ENCODE measurements around the gene NCKAP5. TPM values are rescaled to one million over a fixed set of nuclear protein-coding genes. Genes with fewer than 3 reads are reported as not detected.

NCKAP5 gene
- total RNA-seq, 4 donors from 2014 or later: 0.55 to 6.6 (median 3.3) TPM; not detected in 1

DNA sequence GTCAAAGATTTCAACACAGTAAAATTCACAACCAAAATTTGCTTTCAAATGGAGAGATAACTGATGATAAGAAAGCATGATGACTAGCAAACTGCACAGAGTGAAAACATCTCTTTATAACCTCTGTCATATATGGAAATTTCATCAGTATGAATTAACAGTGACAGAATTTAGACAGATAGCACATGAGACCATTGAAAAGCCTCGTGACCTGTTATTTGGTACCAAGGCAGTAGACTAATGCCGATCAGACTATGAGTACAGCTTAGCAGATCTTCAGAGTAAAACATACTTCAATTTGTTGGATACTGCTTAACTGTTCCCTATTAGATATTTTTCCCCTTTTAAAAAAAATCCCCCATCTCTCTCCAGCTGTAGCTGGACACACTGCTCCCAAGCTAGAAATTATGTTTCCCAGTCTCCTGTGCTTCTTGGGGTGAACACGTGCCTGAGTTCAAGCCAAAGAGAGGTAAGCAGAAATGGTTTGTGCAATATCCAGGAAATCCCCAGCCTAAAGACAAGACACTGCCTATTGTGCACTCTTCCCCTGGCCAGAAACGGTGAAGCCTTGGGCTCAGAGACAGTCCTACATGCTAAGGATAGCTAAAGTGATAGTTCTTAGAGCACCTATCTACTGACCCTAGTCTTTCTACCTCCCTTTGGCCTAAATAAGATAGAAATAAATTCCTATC, 256.1 kb downstream of the NCKAP5 start:
- no peaks in the 10 kb centered on the region for H3K9me3 ChIP-seq
- H3K36me3 ChIP-seq: no peaks in the 10 kb centered on the region
- intact Hi-C loops (cut with DNase I; ENCODE audit: low total_unique reads): no loop called here
- no peak overlapping the region for H3K27ac ChIP-seq
- DNase-seq: no peak
- TF ChIP-seq, protein P1, sequence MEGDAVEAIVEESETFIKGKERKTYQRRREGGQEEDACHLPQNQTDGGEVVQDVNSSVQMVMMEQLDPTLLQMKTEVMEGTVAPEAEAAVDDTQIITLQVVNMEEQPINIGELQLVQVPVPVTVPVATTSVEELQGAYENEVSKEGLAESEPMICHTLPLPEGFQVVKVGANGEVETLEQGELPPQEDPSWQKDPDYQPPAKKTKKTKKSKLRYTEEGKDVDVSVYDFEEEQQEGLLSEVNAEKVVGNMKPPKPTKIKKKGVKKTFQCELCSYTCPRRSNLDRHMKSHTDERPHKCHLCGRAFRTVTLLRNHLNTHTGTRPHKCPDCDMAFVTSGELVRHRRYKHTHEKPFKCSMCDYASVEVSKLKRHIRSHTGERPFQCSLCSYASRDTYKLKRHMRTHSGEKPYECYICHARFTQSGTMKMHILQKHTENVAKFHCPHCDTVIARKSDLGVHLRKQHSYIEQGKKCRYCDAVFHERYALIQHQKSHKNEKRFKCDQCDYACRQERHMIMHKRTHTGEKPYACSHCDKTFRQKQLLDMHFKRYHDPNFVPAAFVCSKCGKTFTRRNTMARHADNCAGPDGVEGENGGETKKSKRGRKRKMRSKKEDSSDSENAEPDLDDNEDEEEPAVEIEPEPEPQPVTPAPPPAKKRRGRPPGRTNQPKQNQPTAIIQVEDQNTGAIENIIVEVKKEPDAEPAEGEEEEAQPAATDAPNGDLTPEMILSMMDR (IDR thresholded peaks at IDR 0.05): no peak
- TF ChIP-seq POLR2A (IDR thresholded peaks at IDR 0.05): no peak
- no peaks in the 10 kb centered on the region for H3K27me3 ChIP-seq
- H3K4me1 ChIP-seq: no peaks in the 10 kb centered on the region
- no peak overlapping the region for H3K4me3 ChIP-seq

DNA sequence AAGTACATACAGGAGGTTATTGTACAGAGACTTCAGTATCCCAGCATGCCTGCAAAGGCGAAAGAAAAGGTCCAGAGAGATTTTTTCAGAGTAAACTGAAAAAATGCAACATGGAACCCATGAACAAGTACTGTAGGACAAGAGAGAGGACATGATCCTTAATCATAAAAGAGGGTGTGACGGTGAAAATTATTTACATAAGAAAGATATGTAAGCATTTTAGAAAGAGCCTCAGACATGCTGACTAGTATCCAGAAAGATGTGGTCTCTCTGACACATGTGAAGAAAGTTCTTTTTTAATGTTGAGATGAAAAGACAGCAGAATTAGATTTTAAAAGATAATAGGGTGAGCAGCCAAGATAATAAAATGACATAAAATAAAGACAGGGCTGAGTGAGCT, 262.0 kb downstream of the NCKAP5 start:
- no peaks in the 10 kb centered on the region for H3K9me3 ChIP-seq
- no peak for DNase-seq
- H3K27me3 ChIP-seq: no peaks in the 10 kb centered on the region
- no peak overlapping the region for H3K4me3 ChIP-seq
- H3K27ac ChIP-seq: no peak overlapping the region
- no peak for TF ChIP-seq POLR2A (IDR thresholded peaks at IDR 0.05)
- TF ChIP-seq, protein P1 (IDR thresholded peaks at IDR 0.05): no peak
- H3K4me1 ChIP-seq: no peaks in the 10 kb centered on the region
- no peaks in the 10 kb centered on the region for H3K36me3 ChIP-seq
- intact Hi-C loops (cut with DNase I; ENCODE audit: low total_unique reads): no loop called here

DNA sequence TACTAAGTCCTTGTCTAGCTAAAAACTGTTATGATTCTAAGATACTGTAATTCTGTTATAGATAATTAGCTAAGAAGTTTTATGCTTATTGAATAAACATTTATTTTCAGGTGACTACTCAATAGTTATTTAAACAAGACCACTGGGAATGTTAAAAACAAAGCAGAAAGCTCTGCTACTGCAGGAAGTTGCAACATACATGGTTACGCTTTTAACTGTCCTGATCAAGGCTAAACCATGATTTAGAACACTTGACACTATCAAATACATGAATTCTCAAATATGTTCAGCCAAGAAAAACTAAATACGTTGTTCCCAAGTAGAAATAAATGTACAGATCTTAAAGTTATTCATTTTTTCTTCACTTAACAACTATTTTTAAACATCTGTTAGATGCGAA, 263.9 kb downstream of the NCKAP5 start:
- H3K36me3 ChIP-seq: no peaks in the 10 kb centered on the region
- no peak for DNase-seq
- no peak overlapping the region for H3K4me3 ChIP-seq
- TF ChIP-seq POLR2A (IDR thresholded peaks at IDR 0.05): no peak
- TF ChIP-seq, protein P1 (IDR thresholded peaks at IDR 0.05): no peak
- H3K9me3 ChIP-seq: no peaks in the 10 kb centered on the region
- H3K27ac ChIP-seq: no peak overlapping the region
- no peaks in the 10 kb centered on the region for H3K4me1 ChIP-seq
- H3K27me3 ChIP-seq: no peaks in the 10 kb centered on the region
- intact Hi-C loops (cut with DNase I; ENCODE audit: low total_unique reads): no loop called here

DNA sequence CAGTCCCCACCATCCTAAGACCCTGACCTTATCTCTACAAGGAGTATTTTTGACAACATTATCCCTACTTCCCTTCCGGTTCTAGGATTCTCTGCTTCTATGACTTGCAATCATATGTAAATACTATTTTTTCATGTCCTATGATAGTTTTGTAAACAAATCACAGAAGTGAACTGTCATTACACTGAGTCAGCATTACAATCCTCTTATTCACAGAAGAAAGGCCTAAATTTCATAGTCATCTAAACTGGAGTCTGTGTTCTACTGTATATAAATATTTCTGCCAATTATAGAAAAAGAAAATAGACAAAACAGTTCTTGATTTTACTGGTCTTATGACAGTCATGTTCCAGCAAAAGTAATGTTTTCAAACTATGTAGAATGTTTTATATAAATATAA, 265.1 kb downstream of the NCKAP5 start:
- Histone ChIP-seq H3K27ac (no peak overlapping the region), H3K36me3 (no peaks in the 10 kb centered on the region), H3K4me3 (no peak overlapping the region), H3K4me1 (no peaks in the 10 kb centered on the region), H3K9me3 (no peaks in the 10 kb centered on the region), H3K27me3 (no peaks in the 10 kb centered on the region)
- no peak for DNase-seq
- intact Hi-C loops (cut with DNase I; ENCODE audit: low total_unique reads): no loop called here
- TF ChIP-seq POLR2A (IDR thresholded peaks at IDR 0.05): no peak
- TF ChIP-seq, protein P1 (IDR thresholded peaks at IDR 0.05): no peak

DNA sequence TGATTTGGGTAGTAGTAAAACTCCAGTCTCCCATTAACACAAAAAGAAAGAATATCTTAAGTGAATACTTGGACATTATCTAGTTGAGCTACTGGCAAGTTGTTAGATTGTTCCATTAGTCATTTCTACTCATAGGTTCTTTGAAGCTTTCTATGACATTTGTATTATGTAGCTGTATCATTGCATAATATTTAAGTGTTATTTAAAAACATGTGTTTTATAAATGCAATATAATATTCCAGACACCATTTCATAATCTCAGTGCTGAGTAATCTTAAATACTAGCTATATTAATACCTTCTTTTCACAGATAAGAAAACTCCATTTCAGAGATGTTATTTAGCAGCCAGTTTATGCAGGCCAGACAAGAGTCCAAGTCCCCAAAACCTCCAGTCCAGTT, 271.9 kb downstream of the NCKAP5 start:
- DNase-seq: no peak
- intact Hi-C loops (cut with DNase I; ENCODE audit: low total_unique reads): no loop called here
- Histone ChIP-seq H3K36me3 (no peaks in the 10 kb centered on the region), H3K4me3 (no peak overlapping the region), H3K27me3 (no peaks in the 10 kb centered on the region), H3K9me3 (no peaks in the 10 kb centered on the region), H3K27ac (no peak overlapping the region), H3K4me1 (no peaks in the 10 kb centered on the region)
- TF ChIP-seq, protein P1 (IDR thresholded peaks at IDR 0.05): no peak
- TF ChIP-seq POLR2A (IDR thresholded peaks at IDR 0.05): no peak
